Testis (tissue), 3 donors: ENCODE measurements around the gene GLS. TPM values are rescaled to one million over a fixed set of nuclear protein-coding genes. Genes with fewer than 3 reads are reported as not detected.
"Not testable (repeated sequence)": the region's sequence is repeated elsewhere in the genome, so short reads cannot be mapped to it uniquely, and the experiment has no call there.

ENCODE experiments used
- DNase-seq: peaks from one replicate; pipeline ENCODE4 v3.0.0-alpha.2; 2019
- H3K27ac ChIP-seq, 2 donors: fragments of 200-600 bp; sonication (generic); one replicate each; pipeline ENCODE4 v1.5.1; 2019
- H3K27me3 ChIP-seq: fragments of 200-600 bp; sonication (generic); one replicate; pipeline ENCODE4 v1.5.1; 2019
- H3K36me3 ChIP-seq: fragments of 200-600 bp; sonication (generic); one replicate; pipeline ENCODE4 v1.5.1; 2017; ENCODE audit warnings: low read depth; ENCODE audit errors: missing control alignments
- H3K4me1 ChIP-seq: fragments of 200-600 bp; sonication (generic); one replicate; pipeline ENCODE4 v1.5.1; 2019
- H3K4me3 ChIP-seq, 2 donors: fragments of 200-600 bp; sonication (generic); one replicate each; pipeline ENCODE4 v1.5.1; 2017 to 2019
- H3K9me3 ChIP-seq: fragments of 200-600 bp; sonication (generic); one replicate; pipeline ENCODE4 v1.5.1; 2017
- CTCF ChIP-seq, 3 experiments: fragments of 450-650 bp in 2 of 3; fragments of 200-600 bp in 1 of 3; sonication (generic) in 1 of 3; IDR thresholded peaks; one replicate each; pipeline ENCODE4 v1.5.1; 2016 to 2019; ENCODE audit warnings: antibody characterized with exemption in 3 of 3, mild to moderate bottlenecking in 2 of 3, moderate library complexity in 1 of 3
- POLR2A ChIP-seq: fragments of 450-650 bp; IDR thresholded peaks from one replicate; pipeline ENCODE4 v1.6.1; 2017; ENCODE audit warnings: antibody characterized with exemption, mild to moderate bottlenecking, moderate library complexity
- WGBS, 2 donors: methylation state at CpG; one replicate each; pipeline ENCODE4 v1.1.5; 2018; 5-methylcytosine and 5-hydroxymethylcytosine counted together
- intact Hi-C: fragments of 100-400 bp; cut with DNase I; formaldehyde crosslinking; loops from one replicate; pipeline ENCODE4 v1.15.1; 2023; ENCODE audit warnings: low total_unique reads
- polyA plus RNA-seq: library from polyadenylated mRNA; stranded (reverse); fragments of 350-450 nt; fragmentation: Illumina TruSeq; extraction: RNeasy Lipid Tissue Mini Kit (QIAGEN cat#74804); gene quantifications from one replicate; pipeline ENCODE4 v1.2.3, GENCODE V29; 2014; ENCODE audit warnings: low read depth, low replicate concordance; ENCODE audit not compliant: insufficient read depth
- total RNA-seq, 2 donors: library from RNA; depleted of rRNA; stranded (reverse); fragments of >200 nt; gene quantifications; one replicate each; pipeline ENCODE4 v1.2.3, GENCODE V29; 2016

The GLS gene
- total and polyA plus RNA-seq, 3 donors from 2014 or later: 22.8 to 130 (median 77.7) TPM

- H3K27me3 ChIP-seq: no peaks in the 10 kb centered on the region
- no peak for DNase-seq
- H3K36me3 ChIP-seq: no peaks in the 10 kb centered on the region
- 74 to 76% methylated on average over 5 of the region's 5 CpGs for WGBS, 2 donors
- intact Hi-C loops: no loop called here
- H3K9me3 ChIP-seq: no peaks in the 10 kb centered on the region
- TF ChIP-seq POLR2A: no peak
- TF ChIP-seq CTCF (IDR thresholded peaks at IDR 0.05): no peak
- H3K27ac ChIP-seq: no peak overlapping the region
- no peak overlapping the region for H3K4me3 ChIP-seq
- H3K4me1 ChIP-seq: no peaks in the 10 kb centered on the region
Observed at GRCh38 chr2:190959911-190960788, 79.5 kb downstream of the GLS start.

- H3K27me3 ChIP-seq, H3K27ac ChIP-seq, intact Hi-C loops, H3K4me1 ChIP-seq, H3K4me3 ChIP-seq, DNase-seq, H3K36me3 ChIP-seq, H3K9me3 ChIP-seq: not testable (repeated sequence)
- 89 to 96% methylated on average over 5 of the region's 5 CpGs for whole genome bisulfite sequencing, 2 donors
Observed at GRCh38 chr2:190961117-190961516, 80.5 kb downstream of the GLS start.

- Histone ChIP-seq H3K27ac (no peak overlapping the region), H3K9me3 (no peaks in the 10 kb centered on the region), H3K36me3 (no peaks in the 10 kb centered on the region), H3K4me3 (no peak overlapping the region), H3K4me1 (no peaks in the 10 kb centered on the region), H3K27me3 (no peaks in the 10 kb centered on the region)
- TF ChIP-seq CTCF (IDR thresholded peaks at IDR 0.05): no peak
- no peak for TF ChIP-seq POLR2A
- no peak for DNase-seq
- intact Hi-C loops: no loop called here
- WGBS, 2 donors: 74 to 79% methylated on average over 2 of the region's 2 CpGs
Observed at GRCh38 chr2:190961918-190962487, 81.4 kb downstream of the GLS start.

- TF ChIP-seq POLR2A (no peak), CTCF (IDR thresholded peaks at IDR 0.05) (no peak)
- WGBS, 2 donors: 74 to 76% methylated on average over 2 of the region's 2 CpGs
- intact Hi-C loops: no loop called here
- Histone ChIP-seq H3K4me3 (no peak overlapping the region), H3K27ac (no peak overlapping the region), H3K36me3 (no peaks in the 10 kb centered on the region), H3K9me3 (no peaks in the 10 kb centered on the region), H3K4me1 (no peaks in the 10 kb centered on the region), H3K27me3 (no peaks in the 10 kb centered on the region)
- no peak for DNase-seq
Observed at GRCh38 chr2:190963088-190963487, 82.5 kb downstream of the GLS start.

- TF ChIP-seq CTCF (IDR thresholded peaks at IDR 0.05): no peak
- no peak for TF ChIP-seq POLR2A
- no peaks in the 10 kb centered on the region for H3K27me3 ChIP-seq
- no peaks in the 10 kb centered on the region for H3K4me1 ChIP-seq
- intact Hi-C loops: no loop called here
- H3K27ac ChIP-seq: no peak overlapping the region
- no peak overlapping the region for H3K4me3 ChIP-seq
- no peaks in the 10 kb centered on the region for H3K9me3 ChIP-seq
- no peaks in the 10 kb centered on the region for H3K36me3 ChIP-seq
- DNase-seq: no peak
- WGBS, 2 donors: 69 to 74% methylated on average over 6 of the region's 6 CpGs
Observed at GRCh38 chr2:190964170-190964795, 83.7 kb downstream of the GLS start.
